Esophagus muscularis mucosa (tissue), 4 donors: ENCODE results near the gene ENOX1. TPM values are rescaled to one million over a fixed set of nuclear protein-coding genes. Genes with fewer than 3 reads are reported as not detected.

Experiments
- DNase-seq: peaks from one replicate; pipeline ENCODE4 v3.0.0-alpha.2; 2017; ENCODE audit errors: extremely low spot score
- H3K27ac ChIP-seq, 4 donors: fragments of 200-600 bp; sonication (generic); replicated peaks in 1 of 4; 1 replicate in 3 of 4; 2 replicates in 1 of 4; pipeline ENCODE4 v1.5.1; 2016 to 2019; ENCODE audit warnings: mild to moderate bottlenecking in 1 of 4
- H3K27me3 ChIP-seq, 4 donors: fragments of 200-600 bp; sonication (generic); one replicate each; pipeline versions ENCODE4 v1.5.1 to v1.6.0; 2016 to 2019
- H3K36me3 ChIP-seq, 4 donors: fragments of 200-600 bp; sonication (generic); one replicate each; pipeline ENCODE4 v1.5.1; 2016 to 2019
- H3K4me1 ChIP-seq, 4 donors: fragments of 200-600 bp; sonication (generic); one replicate each; pipeline ENCODE4 v1.5.1; 2016 to 2019
- H3K4me3 ChIP-seq, 4 donors: fragments of 200-600 bp; sonication (generic); 1 replicate in 2 of 4; 2 replicates in 2 of 4; pipeline ENCODE4 v1.5.1; 2016 to 2019; ENCODE audit warnings: mild to moderate bottlenecking in 4 of 4, moderate library complexity in 1 of 4
- H3K9me3 ChIP-seq, 4 donors: fragments of 200-600 bp; sonication (generic); 1 replicate in 3 of 4; 2 replicates in 1 of 4; pipeline ENCODE4 v1.5.1; 2016 to 2019
- CTCF ChIP-seq, 3 experiments: fragments of 200-600 bp in 2 of 3; fragments of 450-650 bp in 1 of 3; sonication (generic) in 2 of 3; IDR thresholded peaks; one replicate each; pipeline ENCODE4 v1.5.1; 2017 to 2019; ENCODE audit warnings: antibody characterized with exemption in 3 of 3, mild to moderate bottlenecking in 2 of 3, moderate library complexity in 1 of 3
- EP300 ChIP-seq: sonication (generic); formaldehyde crosslinking; IDR thresholded peaks from one replicate; pipeline ENCODE4 v1.6.1; 2017; ENCODE audit warnings: antibody characterized with exemption
- POLR2A ChIP-seq: fragments of 450-650 bp; IDR thresholded peaks from one replicate; pipeline ENCODE4 v1.6.1; 2017; ENCODE audit warnings: antibody characterized with exemption, moderate library complexity, mild to moderate bottlenecking, low read depth
- POLR2AphosphoS5 ChIP-seq, 2 donors: sonication (generic); formaldehyde crosslinking; IDR thresholded peaks; one replicate each; pipeline ENCODE4 v1.6.1; 2017; ENCODE audit warnings: antibody characterized with exemption in 2 of 2
- WGBS: methylation state at CpG from one replicate; pipeline ENCODE4 v1.1.5; 2018; 5-methylcytosine and 5-hydroxymethylcytosine counted together
- intact Hi-C: fragments of 100-400 bp; cut with DNase I; formaldehyde crosslinking; loops from one replicate; pipeline ENCODE4 v1.15.1; 2023
- total RNA-seq, 4 donors: library from RNA; depleted of rRNA; stranded (reverse); fragments of >200 nt; gene quantifications; one replicate each; pipeline versions ENCODE4 v1.1.0 to v1.2.1, GENCODE V29; 2016

ENOX1 gene
- total RNA-seq, 4 donors from 2014 or later, result 9.3 to 14.1 (median 12.4) TPM

- intact Hi-C loops, result no loop called here
- peaks cover 6 to 24% (median 12%) of the 10 kb centered on the region in 4 donors for H3K4me1 ChIP-seq
- no peaks in the 10 kb centered on the region for H3K27me3 ChIP-seq
- DNase-seq, result no peak
- H3K9me3 ChIP-seq, result no peaks in the 10 kb centered on the region
- no peak overlapping the region for H3K4me3 ChIP-seq
- H3K27ac ChIP-seq, result no peak overlapping the region
- no peaks in the 10 kb centered on the region for H3K36me3 ChIP-seq
- no peak for TF ChIP-seq CTCF (IDR thresholded peaks at IDR 0.05)
- no peak for TF ChIP-seq POLR2AphosphoS5 (IDR thresholded peaks at IDR 0.05)
- no peak for TF ChIP-seq POLR2A
- TF ChIP-seq EP300, result no peak
Observed at GRCh38 chr13:43579321-43579720, 207.5 kb downstream of the ENOX1 start.

- intact Hi-C loops, result no loop called here
- Histone ChIP-seq H3K27me3 (no peaks in the 10 kb centered on the region), H3K27ac (peak overlapping the region in 2 of 4 donors; percentile 11 to 24), H3K9me3 (no peaks in the 10 kb centered on the region), H3K4me3 (no peak overlapping the region), H3K36me3 (no peaks in the 10 kb centered on the region), H3K4me1 (peaks cover 6 to 39% (median 24%) of the 10 kb centered on the region in 4 donors)
- WGBS, result 90% methylated on average over 4 of the region's 4 CpGs
- TF ChIP-seq EP300 (no peak), POLR2AphosphoS5 (IDR thresholded peaks at IDR 0.05) (no peak), POLR2A (no peak), CTCF (IDR thresholded peaks at IDR 0.05) (no peak)
- peak; percentile 26 for DNase-seq
Observed at GRCh38 chr13:43574605-43575004, 212.2 kb downstream of the ENOX1 start.

GRCh38 chr13:43573802-43574514 lies 212.8 kb downstream of the ENOX1 start:
- Histone ChIP-seq H3K36me3 (no peaks in the 10 kb centered on the region), H3K4me3 (no peak overlapping the region), H3K27me3 (no peaks in the 10 kb centered on the region), H3K4me1 (peaks cover 8 to 44% (median 30%) of the 10 kb centered on the region in 4 donors), H3K9me3 (no peaks in the 10 kb centered on the region), H3K27ac (peak overlapping the region in 3 of 4 donors; percentile 22 to 52 (median 33))
- intact Hi-C loops, result no loop called here
- DNase-seq, result no peak
- 75% methylated on average over 6 of the region's 6 CpGs for WGBS
- TF ChIP-seq POLR2A (no peak), EP300 (no peak), POLR2AphosphoS5 (IDR thresholded peaks at IDR 0.05) (no peak), CTCF (IDR thresholded peaks at IDR 0.05) (no peak)

GRCh38 chr13:43573361-43573740 lies 213.4 kb downstream of the ENOX1 start:
- intact Hi-C loops, result no loop called here
- no peak for DNase-seq
- Histone ChIP-seq H3K36me3 (no peaks in the 10 kb centered on the region), H3K27ac (peak overlapping the region in 3 of 4 donors; percentile 22 to 52 (median 33)), H3K4me3 (no peak overlapping the region), H3K27me3 (no peaks in the 10 kb centered on the region), H3K4me1 (peaks cover 14 to 49% (median 37%) of the 10 kb centered on the region in 4 donors), H3K9me3 (no peaks in the 10 kb centered on the region)
- TF ChIP-seq POLR2A (no peak), CTCF (IDR thresholded peaks at IDR 0.05) (no peak), POLR2AphosphoS5 (IDR thresholded peaks at IDR 0.05) (no peak), EP300 (no peak)
- WGBS, result 56% methylated on average over 4 of the region's 4 CpGs
